ENCODE measurements around the gene CENPT. TPM values are rescaled to one million over a fixed set of nuclear protein-coding genes. Genes with fewer than 3 reads are reported as not detected.
A peak's percentile ranks its signal among the peaks of the same experiment; 100 is the strongest.
"Not testable (repeated sequence)": the region's sequence is repeated elsewhere in the genome, so short reads cannot be mapped to it uniquely, and the experiment has no call there.

Gene CENPT
- total RNA-seq, 1 donor from 2014 or later, result 48.3 TPM

- DNase-seq (ENCODE audit: low read depth), result no peak
These were observed 29.6 kb upstream of the CENPT start for GRCh38 chr16:67877064-67877463.

- peak; percentile 47 for DNase-seq (ENCODE audit: low read depth)
These were observed 26.9 kb upstream of the CENPT start for GRCh38 chr16:67874372-67874771.

- DNase-seq (ENCODE audit: low read depth), result no peak
These were observed 26.2 kb upstream of the CENPT start for GRCh38 chr16:67873435-67874370.

- DNase-seq (ENCODE audit: low read depth), result peak; percentile 86
These were observed 25.3 kb upstream of the CENPT start, which contains the start of gene EDC4 for GRCh38 chr16:67872631-67873434. TSS of gene EDC4 (plus strand) at chr16:67873052. CDS start at chr16:67873262, 210 bp downstream.

- DNase-seq (ENCODE audit: low read depth), result no peak
These were observed 24.7 kb upstream of the CENPT start for GRCh38 chr16:67872131-67872630.

GRCh38 chr16:67871256-67871655, 23.8 kb upstream of the CENPT start:
- DNase-seq (ENCODE audit: low read depth), result no peak

GRCh38 chr16:67869653-67870052, 22.2 kb upstream of the CENPT start:
- no peak for DNase-seq (ENCODE audit: low read depth)

GRCh38 chr16:67868290-67868689, 20.8 kb upstream of the CENPT start:
- DNase-seq (ENCODE audit: low read depth), result no peak

- DNase-seq (ENCODE audit: low read depth), result peak; percentile 52
These were observed 17.8 kb upstream of the CENPT start for GRCh38 chr16:67865318-67865717.

GRCh38 chr16:67864594-67864993, 17.1 kb upstream of the CENPT start:
- DNase-seq (ENCODE audit: low read depth), result no peak

- DNase-seq (ENCODE audit: low read depth), result not testable (repeated sequence)
These were observed 16.6 kb upstream of the CENPT start for GRCh38 chr16:67864044-67864443.

GRCh38 chr16:67862623-67863583, 15.4 kb upstream of the CENPT start:
- DNase-seq (ENCODE audit: low read depth), result peak; percentile 92

- DNase-seq (ENCODE audit: low read depth), result no peak
These were observed 14.4 kb upstream of the CENPT start for GRCh38 chr16:67861877-67862276.

- peak; percentile 74 for DNase-seq (ENCODE audit: low read depth)
These were observed 13.3 kb upstream of the CENPT start for GRCh38 chr16:67860589-67861398.

GRCh38 chr16:67858500-67858899, 11.0 kb upstream of the CENPT start:
- no peak for DNase-seq (ENCODE audit: low read depth)

- DNase-seq (ENCODE audit: low read depth), result peak; percentile 88
These were observed 10.2 kb upstream of the CENPT start for GRCh38 chr16:67857547-67858233.

GRCh38 chr16:67856927-67857546, 9.5 kb upstream of the CENPT start:
- DNase-seq (ENCODE audit: low read depth), result no peak

GRCh38 chr16:67855789-67856188, 8.3 kb upstream of the CENPT start:
- no peak for DNase-seq (ENCODE audit: low read depth)

- no peak for DNase-seq (ENCODE audit: low read depth)
These were observed 6.2 kb upstream of the CENPT start for GRCh38 chr16:67853670-67854069.
